Esophagus muscularis mucosa (tissue), 4 donors: ENCODE measurements around the gene FTO.

Experiments used
- EP300 ChIP-seq: sonication (generic); formaldehyde crosslinking; IDR thresholded peaks from one replicate; pipeline ENCODE4 v1.6.1; 2017; ENCODE audit warnings: antibody characterized with exemption
- POLR2A ChIP-seq: fragments of 450-650 bp; IDR thresholded peaks from one replicate; pipeline ENCODE4 v1.6.1; 2017; ENCODE audit warnings: antibody characterized with exemption, moderate library complexity, mild to moderate bottlenecking, low read depth
- POLR2AphosphoS5 ChIP-seq, 2 donors: sonication (generic); formaldehyde crosslinking; IDR thresholded peaks; one replicate each; pipeline ENCODE4 v1.6.1; 2017; ENCODE audit warnings: antibody characterized with exemption in 2 of 2
- TF ChIP-seq, protein P1 (sequence below), 3 experiments: fragments of 200-600 bp in 2 of 3; fragments of 450-650 bp in 1 of 3; sonication (generic) in 2 of 3; IDR thresholded peaks; one replicate each; pipeline ENCODE4 v1.5.1; 2017 to 2019; ENCODE audit warnings: antibody characterized with exemption in 3 of 3, mild to moderate bottlenecking in 2 of 3, moderate library complexity in 1 of 3

DNA sequence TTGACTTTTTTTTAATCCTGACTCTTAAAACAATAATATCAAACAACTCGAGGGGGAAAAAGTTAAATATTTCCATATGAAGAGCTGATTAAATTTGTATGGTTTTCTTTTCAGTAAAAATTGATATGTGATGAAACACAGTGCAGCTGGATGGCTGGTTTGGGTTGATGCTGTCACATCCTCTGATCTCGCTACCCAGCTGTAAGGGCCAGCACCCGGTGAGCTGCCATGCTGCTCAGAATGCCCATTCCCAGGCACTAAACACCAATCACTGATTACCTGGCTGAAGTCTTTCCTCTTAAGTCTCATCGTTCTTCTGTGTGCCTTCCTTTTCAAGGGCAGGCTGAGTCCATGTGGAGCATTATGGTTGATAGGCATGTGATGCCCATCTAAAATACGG lies 348.3 kb downstream of the FTO start:
- TF ChIP-seq, protein P1, sequence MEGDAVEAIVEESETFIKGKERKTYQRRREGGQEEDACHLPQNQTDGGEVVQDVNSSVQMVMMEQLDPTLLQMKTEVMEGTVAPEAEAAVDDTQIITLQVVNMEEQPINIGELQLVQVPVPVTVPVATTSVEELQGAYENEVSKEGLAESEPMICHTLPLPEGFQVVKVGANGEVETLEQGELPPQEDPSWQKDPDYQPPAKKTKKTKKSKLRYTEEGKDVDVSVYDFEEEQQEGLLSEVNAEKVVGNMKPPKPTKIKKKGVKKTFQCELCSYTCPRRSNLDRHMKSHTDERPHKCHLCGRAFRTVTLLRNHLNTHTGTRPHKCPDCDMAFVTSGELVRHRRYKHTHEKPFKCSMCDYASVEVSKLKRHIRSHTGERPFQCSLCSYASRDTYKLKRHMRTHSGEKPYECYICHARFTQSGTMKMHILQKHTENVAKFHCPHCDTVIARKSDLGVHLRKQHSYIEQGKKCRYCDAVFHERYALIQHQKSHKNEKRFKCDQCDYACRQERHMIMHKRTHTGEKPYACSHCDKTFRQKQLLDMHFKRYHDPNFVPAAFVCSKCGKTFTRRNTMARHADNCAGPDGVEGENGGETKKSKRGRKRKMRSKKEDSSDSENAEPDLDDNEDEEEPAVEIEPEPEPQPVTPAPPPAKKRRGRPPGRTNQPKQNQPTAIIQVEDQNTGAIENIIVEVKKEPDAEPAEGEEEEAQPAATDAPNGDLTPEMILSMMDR (IDR thresholded peaks at IDR 0.05), result no peak
- TF ChIP-seq EP300 (no peak), POLR2AphosphoS5 (IDR thresholded peaks at IDR 0.05) (no peak), POLR2A (no peak)
